Germinal center (tissue), 1 donor: ENCODE results near the gene LTB4R2.

Source experiments
- DNase-seq: peaks from one replicate; pipeline ENCODE4 v3.0.0; 2012; ENCODE audit warnings: mixed read lengths, low spot score

Gene LTB4R2

DNA sequence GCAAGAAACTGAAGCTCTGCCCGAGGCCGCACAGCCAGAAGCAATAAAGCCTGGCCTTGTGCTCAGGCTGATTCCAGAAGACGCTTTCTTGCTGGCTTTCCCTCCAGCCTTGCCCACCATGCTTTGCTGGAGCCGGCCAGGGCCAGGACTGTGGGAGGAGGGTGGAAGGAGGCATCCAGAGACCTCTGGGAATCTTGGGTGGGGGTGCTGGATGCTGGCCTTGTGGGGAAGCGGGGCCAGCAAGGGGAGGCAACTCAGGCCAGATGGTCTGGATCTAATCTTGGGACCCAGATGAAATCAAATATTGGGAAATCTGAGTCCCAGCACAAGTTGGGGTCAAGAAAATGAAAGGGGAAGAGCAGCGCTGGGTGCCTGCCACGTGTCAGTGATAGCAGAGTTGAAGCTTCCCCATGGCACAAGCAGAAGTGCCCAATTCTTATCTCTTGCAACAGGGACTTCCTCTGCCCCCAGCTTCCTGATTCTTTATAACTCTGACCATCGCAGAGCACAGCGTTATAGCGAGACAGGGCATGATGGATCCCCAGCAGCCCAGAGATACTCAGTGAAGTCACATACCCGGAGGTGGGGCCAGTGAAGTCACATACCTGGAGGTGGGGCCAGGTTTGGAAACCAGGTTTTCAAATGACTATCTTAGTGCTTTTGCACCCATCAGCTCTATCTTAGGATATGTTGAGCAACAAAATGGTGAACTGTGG, 32.2 kb upstream of the LTB4R2 start:
- peak; percentile 37 for DNase-seq

DNA sequence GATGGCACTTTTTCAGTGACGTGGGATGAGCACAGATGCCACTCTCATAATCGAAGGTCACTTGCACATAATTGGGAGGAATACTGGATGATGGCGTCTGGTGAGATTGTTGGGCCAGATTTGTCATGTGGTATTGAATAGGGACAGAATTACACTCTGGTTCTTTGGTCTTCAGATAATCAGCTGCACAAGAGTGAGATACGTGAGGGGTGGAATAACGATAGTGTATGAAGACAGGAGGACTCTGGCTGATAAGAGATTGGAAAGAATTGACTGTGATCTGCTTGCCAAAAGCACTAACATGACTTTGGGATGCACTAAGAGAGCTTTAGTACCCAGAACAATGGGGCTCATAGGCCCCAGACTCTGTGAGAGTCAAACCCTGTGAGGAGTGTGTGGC, 31.5 kb upstream of the LTB4R2 start:
- no peak for DNase-seq

DNA sequence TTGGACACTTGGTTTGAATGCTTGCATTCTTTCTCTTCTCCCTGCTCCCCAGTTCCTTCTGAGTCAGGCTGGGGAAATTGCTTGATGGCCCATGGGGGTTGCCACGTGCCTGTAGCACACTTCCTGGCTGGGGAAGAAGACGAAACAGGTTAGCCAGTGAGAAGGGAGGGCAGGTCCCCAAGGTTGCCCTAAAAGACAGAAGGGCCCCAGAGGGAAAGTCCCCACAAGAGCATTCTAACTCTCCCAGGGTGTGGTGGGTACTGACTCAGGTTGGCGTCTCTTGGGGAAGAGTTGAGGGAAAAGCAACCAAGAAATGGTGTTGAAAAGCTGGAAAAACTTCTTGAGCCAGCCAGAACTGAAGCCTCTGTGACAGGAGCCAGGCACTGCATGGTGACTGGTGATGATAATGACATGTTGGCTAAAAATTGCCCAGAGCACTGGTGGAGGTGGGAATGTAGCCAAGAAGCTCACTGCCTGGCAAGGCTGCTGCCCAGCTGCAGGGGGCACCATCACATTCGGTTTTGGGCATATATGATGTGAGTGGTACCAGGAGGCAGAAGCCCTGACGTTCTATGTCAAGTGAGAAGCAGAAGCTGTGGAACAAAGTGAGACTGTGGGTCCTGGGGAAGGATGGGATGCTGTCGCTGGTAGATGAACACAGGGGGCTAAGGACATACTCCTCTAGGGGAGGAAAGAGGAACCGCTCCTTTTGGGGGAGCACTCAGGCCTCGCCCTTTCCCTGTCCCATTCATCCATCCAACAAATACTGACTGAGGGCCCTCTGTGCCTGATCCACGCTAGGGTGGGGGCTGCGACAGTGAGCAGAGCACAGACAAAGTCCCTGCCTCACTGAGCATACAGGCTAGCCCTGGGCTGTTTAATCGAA, 30.4 kb upstream of the LTB4R2 start:
- peak; percentile 64 for DNase-seq

DNA sequence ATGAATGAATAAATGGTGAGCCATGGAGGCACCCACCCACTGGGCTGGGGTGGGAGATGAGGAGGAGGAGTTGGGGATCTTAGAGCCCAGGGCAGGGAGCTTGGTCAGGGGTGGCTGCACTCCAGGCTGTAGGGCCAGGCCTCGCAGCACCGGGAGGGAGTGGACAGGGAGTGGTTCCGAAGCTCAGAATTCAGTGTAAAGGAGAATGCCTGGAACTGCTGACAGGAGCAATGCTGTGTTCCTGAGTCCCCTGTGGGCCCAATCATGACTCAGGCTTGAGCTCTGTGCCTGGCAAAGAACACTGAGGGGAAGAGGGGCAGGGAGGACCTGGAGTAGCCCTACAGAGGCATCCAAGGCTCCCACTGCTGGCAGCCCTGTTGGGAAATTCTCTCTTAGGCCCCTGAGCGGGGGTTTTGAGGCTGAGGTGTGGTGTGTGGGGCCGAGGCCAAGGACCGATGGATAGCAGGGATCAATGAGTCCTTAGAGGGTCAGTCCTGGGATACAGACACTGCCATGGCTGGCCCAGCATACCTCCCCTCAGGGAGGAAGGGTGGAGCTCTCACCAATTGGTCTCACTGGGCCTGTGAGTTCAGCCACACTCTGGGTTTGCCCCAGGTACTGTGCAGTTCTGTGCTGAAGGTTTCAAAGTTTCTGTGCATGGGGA, 29.0 kb upstream of the LTB4R2 start:
- DNase-seq, result no peak

DNA sequence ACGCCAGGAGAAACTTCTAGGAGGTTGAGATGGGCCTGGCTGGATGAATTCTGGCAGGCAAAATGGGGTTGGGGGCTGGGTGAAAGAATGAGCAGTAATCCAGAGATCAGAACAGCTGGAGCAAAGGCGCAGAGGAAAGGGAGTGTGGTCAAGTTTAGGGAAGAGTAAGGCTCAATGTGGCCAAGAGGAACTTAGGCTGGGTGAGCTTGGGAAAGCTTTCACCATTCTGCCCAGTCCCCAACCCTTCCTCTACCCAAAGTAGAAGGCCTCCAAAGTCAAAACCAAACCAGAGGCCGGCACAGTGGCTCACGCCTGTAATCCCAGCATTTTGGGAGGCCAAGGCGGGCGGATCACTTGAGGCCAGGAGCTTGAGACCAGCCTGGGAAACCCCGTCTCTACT, 28.3 kb upstream of the LTB4R2 start:
- no peak for DNase-seq

DNA sequence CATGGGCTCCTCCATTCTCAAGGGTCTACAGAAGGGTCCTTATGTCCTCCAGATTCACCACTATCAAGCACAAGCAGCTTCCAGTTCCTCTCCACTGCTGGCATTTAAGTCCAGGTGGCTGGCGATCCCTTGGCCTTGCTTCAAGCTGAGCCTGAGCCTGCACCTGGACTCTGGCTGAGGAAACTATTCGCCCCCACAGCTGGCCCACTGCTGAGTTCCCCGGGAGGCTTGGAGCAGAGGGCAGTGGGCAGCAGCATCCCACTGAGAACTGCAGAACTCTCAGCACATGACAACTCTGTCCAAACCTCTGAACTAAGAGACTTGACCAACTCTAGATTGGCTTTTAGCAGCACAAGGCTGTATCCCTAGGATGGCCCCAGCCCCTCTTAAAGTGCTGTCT, 27.2 kb upstream of the LTB4R2 start:
- DNase-seq, result no peak

DNA sequence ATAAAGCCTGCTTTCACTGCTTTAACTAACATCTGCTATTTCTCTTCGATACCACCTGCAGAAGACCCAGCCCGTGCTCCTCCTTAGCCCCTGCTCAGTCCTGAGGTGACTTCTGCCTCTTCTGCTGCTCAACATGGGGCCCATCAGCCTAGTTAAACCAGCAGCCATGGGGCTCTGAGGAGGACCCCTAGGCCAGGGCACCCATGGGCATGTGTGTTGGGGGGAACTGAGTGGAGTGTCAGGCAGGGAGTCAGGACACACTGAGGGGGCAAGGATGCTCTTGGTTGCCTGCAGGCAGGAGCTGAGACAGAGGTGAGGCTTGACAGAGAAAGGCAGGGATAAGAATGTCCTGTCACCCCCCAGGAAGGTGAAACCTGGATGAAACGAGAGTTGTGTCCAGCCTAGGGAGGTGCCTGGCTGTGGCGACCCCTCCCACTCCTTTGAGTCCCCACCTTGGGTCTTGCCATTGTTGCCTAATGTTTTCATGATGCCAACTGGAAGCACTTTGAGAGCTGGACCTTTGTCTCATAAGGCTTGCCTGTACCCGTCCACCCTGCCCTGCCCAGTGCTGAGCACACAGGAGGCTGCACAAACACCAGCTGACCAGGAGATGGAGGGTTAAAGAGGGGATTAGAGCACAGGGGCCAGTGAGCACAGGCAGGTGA, 26.0 kb upstream of the LTB4R2 start:
- DNase-seq, result no peak

DNA sequence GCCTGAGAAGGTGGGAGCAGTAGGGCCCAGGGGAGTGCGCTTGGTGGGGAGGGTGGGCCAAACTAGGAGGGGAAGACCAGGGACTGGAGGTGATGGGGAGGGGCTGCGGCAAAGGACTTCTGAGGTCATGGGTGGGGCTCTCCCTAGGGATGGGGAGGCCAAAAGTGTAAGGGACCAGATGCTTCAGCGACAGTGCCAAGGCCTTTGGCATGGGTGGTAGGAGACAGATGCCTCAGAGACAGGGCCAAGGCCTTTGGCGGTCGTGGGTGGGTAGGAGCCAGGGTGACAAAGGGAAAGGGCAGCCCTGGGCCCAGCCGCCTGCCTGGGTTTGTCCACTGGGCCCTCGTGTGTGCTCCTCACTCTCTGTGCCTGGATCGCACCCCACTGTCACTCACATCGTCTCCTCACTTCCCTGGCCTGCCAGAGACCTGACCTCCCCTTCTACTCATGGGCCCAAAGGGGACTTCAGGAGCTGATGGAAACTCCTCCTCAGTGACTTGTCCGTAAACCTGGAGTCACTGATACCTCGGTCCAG, 25.4 kb upstream of the LTB4R2 start:
- DNase-seq, result no peak

DNA sequence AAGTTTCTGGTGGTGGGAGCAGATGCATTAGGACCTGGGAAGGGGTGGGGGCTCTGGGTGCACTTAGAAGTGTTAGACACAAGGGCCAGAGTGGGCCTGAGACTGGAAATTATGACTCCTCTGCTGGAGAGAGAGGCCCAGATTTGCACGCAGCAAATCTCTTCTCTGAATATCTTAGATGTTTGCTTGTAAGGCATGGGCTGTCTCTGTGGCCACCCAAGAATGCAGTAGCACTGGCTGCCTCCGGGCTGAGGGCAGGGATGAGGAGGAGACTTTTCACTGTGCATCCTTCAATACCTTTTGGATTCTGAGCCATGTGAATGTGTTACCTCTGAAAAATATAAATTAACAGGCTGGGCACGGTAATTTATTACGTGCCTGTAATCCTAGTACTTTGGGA, 24.6 kb upstream of the LTB4R2 start:
- no peak for DNase-seq

DNA sequence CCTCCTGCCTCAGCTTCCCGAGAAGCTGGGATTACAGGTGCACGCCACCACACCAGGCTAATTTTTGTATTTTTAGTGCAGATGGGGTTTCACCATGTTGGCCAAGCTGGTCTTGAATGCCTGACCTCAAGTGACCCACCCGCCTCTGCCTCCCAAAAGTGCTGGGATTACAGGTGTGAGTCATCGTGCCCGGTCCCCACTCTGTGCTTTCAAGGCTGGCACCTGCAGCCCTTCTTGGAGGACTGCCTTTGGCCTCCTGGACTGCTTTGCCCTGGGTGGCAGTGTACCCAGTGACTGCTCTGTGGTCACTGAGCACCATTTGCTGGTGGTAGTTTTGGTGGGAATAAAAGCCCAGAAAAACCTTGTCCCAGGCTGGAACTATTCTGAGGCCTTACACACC, 22.9 kb upstream of the LTB4R2 start:
- no peak for DNase-seq

DNA sequence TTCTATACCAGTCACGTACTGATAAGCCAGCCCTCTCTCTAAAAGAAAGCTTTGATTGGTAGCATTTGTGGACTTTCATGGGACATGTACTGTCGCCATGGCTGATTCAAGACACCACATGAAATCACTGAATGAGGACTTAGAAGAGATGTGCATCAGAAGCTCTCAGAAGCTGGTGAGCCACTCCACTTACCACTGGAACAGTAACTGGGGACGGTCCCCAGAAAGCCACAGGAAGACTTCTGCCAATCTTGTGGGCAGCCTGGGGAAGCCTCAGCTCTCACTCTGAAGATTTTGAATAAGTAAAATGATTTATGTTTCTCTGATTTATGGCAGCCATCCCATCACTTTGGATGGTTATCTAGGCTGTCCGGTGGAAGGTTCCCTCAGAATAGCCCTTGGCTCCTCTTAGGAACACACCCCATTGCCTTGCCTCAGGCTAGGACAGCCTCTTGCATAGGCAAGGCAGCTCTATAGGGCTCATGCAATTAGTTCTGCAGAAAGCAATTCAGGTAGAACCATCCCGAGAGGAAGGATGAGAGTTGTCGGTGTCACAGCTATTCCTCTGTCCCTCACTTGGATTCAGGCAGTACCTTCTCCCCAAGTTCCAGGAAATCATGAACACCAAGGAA, 20.2 kb upstream of the LTB4R2 start:
- DNase-seq, result no peak

DNA sequence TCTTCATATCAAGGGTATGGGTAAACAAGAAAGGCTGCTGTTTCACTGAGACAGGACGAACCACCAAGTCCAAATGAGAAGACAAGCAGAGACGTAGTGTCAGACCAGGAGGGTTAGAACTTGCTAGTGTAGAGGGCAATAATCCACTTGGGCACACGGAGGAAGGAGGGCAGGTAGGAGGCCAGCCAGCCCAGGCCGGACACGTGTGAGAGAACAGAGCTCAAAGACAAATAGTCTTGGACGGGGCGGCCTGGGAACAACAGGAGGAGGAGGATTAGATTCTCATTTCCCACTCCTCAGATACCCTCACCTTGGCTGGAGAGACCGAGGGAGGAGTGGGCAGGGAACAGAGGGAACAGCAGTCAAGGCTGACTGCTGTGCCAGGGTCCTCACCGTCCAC, 19.2 kb upstream of the LTB4R2 start:
- DNase-seq, result no peak

DNA sequence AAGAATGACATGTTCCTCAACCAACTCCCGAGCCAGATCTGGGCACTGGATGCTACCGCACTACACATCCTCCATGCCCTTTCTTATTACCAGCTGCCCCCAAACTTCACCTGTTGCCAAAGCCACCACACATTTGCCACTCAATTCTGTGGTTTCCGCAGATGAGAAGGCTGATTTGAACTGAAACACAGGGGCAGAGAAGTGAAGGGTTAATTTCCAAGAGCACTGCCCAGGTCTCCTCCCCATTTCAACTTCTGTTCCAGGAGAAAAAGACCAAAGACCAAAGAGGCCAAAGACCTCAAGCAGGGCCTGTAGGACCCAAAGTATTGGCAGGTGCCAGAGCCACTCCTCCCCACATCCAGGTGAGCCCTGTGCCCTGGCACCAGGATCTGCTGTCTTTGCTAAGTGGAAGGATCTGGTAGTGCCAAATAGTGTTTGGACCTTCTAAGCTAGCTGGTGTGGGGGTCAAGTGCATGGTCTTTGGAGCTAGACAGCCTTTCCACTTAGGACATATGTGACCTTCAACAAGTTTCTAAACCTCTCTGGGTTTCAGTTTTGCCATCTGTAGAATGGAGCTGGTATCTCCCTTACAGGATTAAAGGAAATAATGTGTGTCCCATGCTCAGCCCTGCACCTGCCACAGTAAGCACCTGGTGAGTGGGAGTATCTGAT, 18.4 kb upstream of the LTB4R2 start:
- no peak for DNase-seq

DNA sequence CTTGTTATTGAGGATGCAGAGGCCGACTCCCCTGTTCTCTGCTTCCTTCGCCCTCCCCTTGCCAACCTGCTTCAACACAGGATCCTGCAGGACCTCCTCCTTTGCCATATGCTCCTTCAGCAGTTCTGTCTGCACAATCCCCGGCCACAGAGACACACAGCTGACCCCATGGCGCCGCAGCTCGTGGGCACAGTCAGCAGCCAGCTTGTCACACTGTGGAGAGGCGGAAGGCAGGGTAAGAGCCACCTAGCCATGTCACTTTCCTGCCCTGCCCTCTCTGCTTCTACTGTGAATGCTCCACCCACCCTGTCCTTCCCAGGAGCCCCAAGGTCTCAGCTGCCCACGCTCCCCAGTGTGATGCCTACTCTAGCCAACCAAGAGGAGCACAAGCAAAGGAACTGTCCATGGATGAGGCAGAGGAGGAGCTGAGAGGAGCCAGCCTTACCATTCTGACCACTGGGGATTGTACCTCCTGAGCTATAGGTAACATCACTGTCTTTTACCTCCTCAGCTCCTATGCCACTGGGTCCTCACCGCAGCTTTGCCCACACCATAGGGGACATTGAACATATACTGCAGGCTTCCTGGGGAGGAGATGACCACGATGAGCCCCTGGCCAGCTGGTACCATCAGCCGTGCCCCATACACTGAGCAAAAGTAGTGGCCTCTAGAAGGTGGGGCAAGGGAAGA, 17.7 kb upstream of the LTB4R2 start:
- DNase-seq, result no peak

DNA sequence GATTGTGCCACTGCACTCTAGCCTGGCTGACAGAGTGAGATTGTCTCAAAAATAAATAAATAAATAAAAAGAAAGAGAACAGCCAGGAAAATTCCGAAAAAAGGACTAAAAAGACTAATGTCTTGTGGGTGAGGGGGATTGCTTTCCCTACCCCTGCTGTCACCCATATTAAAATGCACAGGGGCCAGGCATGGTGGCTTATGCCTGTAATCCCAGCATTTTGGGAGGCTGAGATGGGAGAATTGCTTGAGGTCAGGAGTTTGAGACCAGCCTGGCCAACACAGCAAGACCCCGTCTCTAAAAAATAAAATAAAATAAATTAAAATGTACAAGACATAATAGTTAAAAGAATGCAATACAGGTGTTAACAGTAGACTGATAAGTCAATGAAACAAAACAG, 16.4 kb upstream of the LTB4R2 start:
- no peak for DNase-seq

DNA sequence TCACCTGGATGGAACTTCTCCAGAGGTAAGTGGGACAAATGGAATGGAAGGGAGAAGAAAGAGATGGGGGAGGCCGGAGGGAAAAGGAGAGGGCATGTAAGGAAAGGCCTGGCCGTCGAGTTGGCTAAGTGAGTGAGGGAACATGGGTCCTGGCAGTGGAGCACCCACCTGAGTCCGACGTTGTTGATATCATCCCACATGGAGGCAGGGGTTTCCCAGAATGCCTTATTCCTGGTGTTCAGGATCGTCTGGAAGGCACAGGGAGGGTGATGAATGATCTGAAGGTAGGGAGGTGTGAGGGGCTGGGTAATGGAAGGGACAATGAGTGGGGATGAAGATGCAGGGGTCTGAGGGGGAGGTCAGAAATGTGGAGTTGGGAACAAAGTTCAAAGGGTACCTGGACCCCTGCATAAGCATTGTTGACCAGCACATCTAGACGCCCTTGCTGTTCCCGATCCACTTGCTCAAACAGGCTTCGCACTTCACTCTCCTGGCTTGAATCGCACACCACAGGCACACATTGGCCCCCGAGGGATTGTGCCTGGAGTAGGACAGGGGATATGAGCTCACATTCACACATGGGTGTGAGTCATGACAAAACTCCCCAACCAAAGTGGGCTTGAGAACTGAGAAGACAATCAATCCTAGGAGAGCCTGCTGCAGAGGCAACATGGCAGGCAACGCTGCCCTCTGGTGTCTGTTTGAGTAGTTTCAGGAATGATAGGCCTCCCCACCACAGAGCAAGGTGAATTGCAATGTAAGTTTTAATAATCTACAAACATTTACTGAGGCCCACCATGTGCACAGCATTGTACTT, 13.4 kb upstream of the LTB4R2 start:
- peak; percentile 77 for DNase-seq

DNA sequence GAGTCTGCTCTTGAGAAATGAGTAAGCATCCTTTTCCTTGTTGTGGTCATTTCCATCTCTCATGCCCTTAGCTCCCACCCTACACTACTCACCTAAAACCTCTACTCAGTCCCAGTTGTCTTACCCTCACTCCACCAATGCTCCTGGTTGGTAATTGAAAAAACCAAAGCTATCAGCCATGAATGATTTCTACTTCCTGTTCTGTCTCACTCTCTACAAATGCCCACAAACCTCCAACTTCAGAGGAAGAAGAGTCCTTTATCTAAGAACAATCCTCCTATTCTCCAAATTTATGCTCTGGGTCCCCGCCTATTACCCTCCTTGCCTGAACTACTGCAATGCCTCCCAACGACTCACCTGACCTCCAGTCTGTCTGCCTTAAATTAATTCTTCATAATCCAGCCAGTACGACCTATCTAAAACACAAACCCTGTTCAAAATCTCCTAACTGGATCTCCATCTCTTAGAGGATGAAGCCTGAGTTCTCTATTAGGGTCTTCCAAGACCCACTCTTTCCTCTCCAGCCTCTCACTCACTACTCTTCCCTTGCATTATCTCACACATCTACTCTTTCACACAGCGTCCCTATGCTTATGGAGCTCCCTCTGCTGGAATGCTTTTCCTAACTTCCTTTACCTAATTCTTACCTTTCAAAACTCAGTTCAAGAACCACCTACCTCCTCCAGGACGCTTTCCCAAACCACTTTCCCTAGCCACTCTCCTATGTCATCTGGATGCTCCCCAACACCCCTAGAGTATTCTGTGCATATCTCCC, 12.6 kb upstream of the LTB4R2 start:
- no peak for DNase-seq

DNA sequence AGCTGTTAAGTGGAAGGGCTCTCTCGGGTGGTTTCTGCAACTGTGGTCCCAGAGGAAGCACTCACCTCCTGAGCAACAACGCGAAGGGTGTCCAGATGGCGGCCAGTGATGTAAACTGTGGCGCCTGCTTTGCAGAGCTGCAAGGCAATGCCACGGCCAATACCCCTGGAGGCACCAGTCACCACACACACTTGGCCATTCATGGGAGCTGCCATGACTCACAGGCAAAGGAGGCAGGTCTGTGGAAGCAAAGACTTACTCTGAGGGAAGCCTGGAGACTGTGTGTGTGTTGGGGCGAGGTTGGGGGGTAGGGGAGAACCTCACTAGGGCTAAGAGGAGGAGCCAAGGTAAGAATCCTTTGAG, 11.1 kb upstream of the LTB4R2 start:
- no peak for DNase-seq
